Liver (tissue), 9 donors: ENCODE measurements around the gene TMEM151B. TPM values are rescaled to one million over a fixed set of nuclear protein-coding genes. Genes with fewer than 3 reads are reported as not detected.

Experiments
- DNase-seq: peaks from one replicate; pipeline ENCODE4 v3.0.0-alpha.2; 2017; ENCODE audit warnings: low spot score
- H3K27ac ChIP-seq, 2 donors: one replicate each; pipeline ENCODE4 v1.7.0; 2013; ENCODE audit warnings: inconsistent platforms in 2 of 2, low read length in 2 of 2, control low read depth in 1 of 2, low read depth in 1 of 2, mild to moderate bottlenecking in 1 of 2
- H3K27me3 ChIP-seq, 4 donors: one replicate each; pipeline versions ENCODE4 v1.6.1 to v1.7.0; 2013; ENCODE audit warnings: low read length in 3 of 4, inconsistent platforms in 1 of 4, mild to moderate bottlenecking in 1 of 4, moderate library complexity in 1 of 4; ENCODE audit not compliant: control insufficient read depth in 4 of 4, insufficient read depth in 4 of 4
- H3K36me3 ChIP-seq, 4 donors: one replicate each; pipeline versions ENCODE4 v1.6.1 to v1.7.0; 2013; ENCODE audit warnings: low read length in 3 of 4, mild to moderate bottlenecking in 3 of 4, low read depth in 1 of 4, moderate library complexity in 1 of 4; ENCODE audit not compliant: control insufficient read depth in 4 of 4, insufficient read depth in 3 of 4
- H3K4me1 ChIP-seq, 4 donors: one replicate each; pipeline versions ENCODE4 v1.6.1 to v1.7.0; 2013; ENCODE audit warnings: low read length in 3 of 4, mild to moderate bottlenecking in 3 of 4, moderate library complexity in 1 of 4; ENCODE audit not compliant: control insufficient read depth in 4 of 4, insufficient read depth in 4 of 4
- H3K4me3 ChIP-seq, 3 donors: one replicate each; pipeline versions ENCODE4 v1.6.1 to v1.7.0; 2013; ENCODE audit warnings: low read length in 3 of 3, control low read depth in 1 of 3, low read depth in 1 of 3, mild to moderate bottlenecking in 1 of 3
- H3K9ac ChIP-seq, 2 donors: one replicate each; pipeline ENCODE4 v1.7.0; 2013; ENCODE audit warnings: low read length in 2 of 2, mild to moderate bottlenecking in 2 of 2, moderate library complexity in 2 of 2, control low read depth in 1 of 2, low read depth in 1 of 2
- H3K9me3 ChIP-seq, 4 donors: one replicate each; pipeline versions ENCODE4 v1.6.1 to v1.7.0; 2013; ENCODE audit warnings: low read length in 3 of 4; ENCODE audit not compliant: control insufficient read depth in 4 of 4
- CTCF ChIP-seq: fragments of 150-350 bp; IDR thresholded peaks from 2 replicates; pipeline ENCODE4 v1.5.1; 2017; ENCODE audit warnings: improper control_type of control experiment, low read depth, low read length; ENCODE audit not compliant: missing input control
- EGR1 ChIP-seq, 2 donors: IDR thresholded peaks; 2 replicates each; pipeline ENCODE4 v1.6.1; 2016 to 2018; ENCODE audit warnings: antibody characterized with exemption in 2 of 2, low read depth in 2 of 2
- FOXA1 ChIP-seq: IDR thresholded peaks from 2 replicates; pipeline ENCODE4 v1.6.1; 2016; ENCODE audit warnings: antibody characterized with exemption
- GABPA ChIP-seq, 2 donors: IDR thresholded peaks in 1 of 2; conservative IDR thresholded peaks in 1 of 2; 2 replicates each; pipeline ENCODE4 v1.6.1; 2016; ENCODE audit warnings: antibody characterized with exemption in 2 of 2, mild to moderate bottlenecking in 1 of 2, moderate library complexity in 1 of 2
- HNF4A ChIP-seq, 2 donors: conservative IDR thresholded peaks; 2 replicates each; pipeline ENCODE4 v1.6.1; 2016; ENCODE audit warnings: antibody characterized with exemption in 2 of 2, mild to moderate bottlenecking in 2 of 2
- HNF4G ChIP-seq: IDR thresholded peaks from 2 replicates; pipeline ENCODE4 v1.6.1; 2016; ENCODE audit warnings: antibody characterized with exemption
- JUND ChIP-seq, 2 donors: IDR thresholded peaks; 2 replicates each; pipeline ENCODE4 v1.6.1; 2016; ENCODE audit warnings: antibody characterized with exemption in 2 of 2
- MAX ChIP-seq: IDR thresholded peaks from 2 replicates; pipeline ENCODE4 v1.6.1; 2016; ENCODE audit warnings: antibody characterized with exemption
- NR2F2 ChIP-seq: IDR thresholded peaks from 2 replicates; pipeline ENCODE4 v1.6.1; 2016; ENCODE audit warnings: antibody characterized with exemption
- RAD21 ChIP-seq, 2 donors: IDR thresholded peaks; 2 replicates each; pipeline ENCODE4 v1.6.1; 2016; ENCODE audit warnings: antibody characterized with exemption in 2 of 2, mild to moderate bottlenecking in 2 of 2
- RXRA ChIP-seq, 2 donors: IDR thresholded peaks; 2 replicates each; pipeline ENCODE4 v1.6.1; 2017 to 2018; ENCODE audit warnings: antibody characterized with exemption in 2 of 2, mild to moderate bottlenecking in 1 of 2
- ZBTB33 ChIP-seq: IDR thresholded peaks from 2 replicates; pipeline ENCODE4 v1.6.1; 2016; ENCODE audit warnings: antibody characterized with exemption
- WGBS: extraction: QIAGEN DNeasy Blood & Tissue Kit; methylation state at CpG from one replicate; pipeline ENCODE4 v1.1.7; 2013; 5-methylcytosine and 5-hydroxymethylcytosine counted together
- polyA plus RNA-seq, 2 donors: library from polyadenylated mRNA; stranded (reverse) in 1 of 2; unstranded in 1 of 2; fragments of 200-250 nt in 1 of 2; fragments of >200 nt in 1 of 2; fragmentation: Nextera tagmentation in 1 of 2; extraction: Ambion mirVana in 1 of 2; gene quantifications; one replicate each; pipeline versions ENCODE4 v1.2.1 to v1.2.3, GENCODE V29; 2013 to 2015
- total RNA-seq, 2 donors: library from RNA; depleted of rRNA; stranded (reverse); fragments of >200 nt; gene quantifications; one replicate each; pipeline ENCODE4 v1.2.3, GENCODE V29; 2014
- donor health status: healthy.
- donor health status: healthy.
- donor health status: healthy.
- donor health status: healthy.
- donor health status: healthy.

TMEM151B gene
- total and polyA plus RNA-seq, 4 donors = not detected

- Histone ChIP-seq H3K9ac (no peak overlapping the region), H3K27ac (no peak overlapping the region), H3K36me3 (no peaks in the 10 kb centered on the region), H3K27me3 (peaks cover 0 to 16% (median 7%) of the 10 kb centered on the region in 4 donors), H3K4me1 (peaks cover 0 to 9% (median 3%) of the 10 kb centered on the region in 4 donors), H3K9me3 (no peaks in the 10 kb centered on the region), H3K4me3 (no peak overlapping the region)
- DNase-seq = no peak
- TF ChIP-seq JUND (IDR thresholded peaks at IDR 0.05) (no peak), MAX (no peak), HNF4A (conservative IDR thresholded peaks at IDR 0.05) (no peak), NR2F2 (no peak), RAD21 (IDR thresholded peaks at IDR 0.05) (no peak), FOXA1 (no peak)
- WGBS = 85% methylated on average over 1 of the region's 1 CpG
These were observed 3.4 kb downstream of the TMEM151B start for GRCh38 chr6:44273617-44274016.

GRCh38 chr6:44275271-44275748 lies 5.1 kb downstream of the TMEM151B start:
- WGBS = 74% methylated on average over 59 of the region's 59 CpGs
- TF ChIP-seq RXRA (IDR thresholded peaks at IDR 0.05) = no peak
- no peak for TF ChIP-seq CTCF
- no peak for TF ChIP-seq RAD21 (IDR thresholded peaks at IDR 0.05)
- no peak for TF ChIP-seq NR2F2
- no peak for TF ChIP-seq ZBTB33
- TF ChIP-seq JUND (IDR thresholded peaks at IDR 0.05) = no peak
- TF ChIP-seq HNF4G = no peak
- no peak for TF ChIP-seq HNF4A (conservative IDR thresholded peaks at IDR 0.05)
- no peak for TF ChIP-seq FOXA1
- TF ChIP-seq GABPA (IDR thresholded peaks at IDR 0.05 in 1 of 2, conservative IDR thresholded peaks at IDR 0.05 in 1 of 2) = no peak
- TF ChIP-seq EGR1 (IDR thresholded peaks at IDR 0.05; ENCODE audit: low read depth in 2 of 2) = no peak
- no peak for TF ChIP-seq MAX
- H3K27me3 ChIP-seq = peaks cover 0 to 11% (median 4%) of the 10 kb centered on the region in 4 donors
- H3K27ac ChIP-seq = no peak overlapping the region
- no peak for DNase-seq
- H3K36me3 ChIP-seq = no peaks in the 10 kb centered on the region
- no peak overlapping the region for H3K9ac ChIP-seq
- H3K9me3 ChIP-seq = no peaks in the 10 kb centered on the region
- H3K4me3 ChIP-seq = peak overlapping the region in 1 of 3 donors; percentile 18
- peaks cover 0 to 9% (median 3%) of the 10 kb centered on the region in 4 donors for H3K4me1 ChIP-seq
